ENCODE results near the gene CCNY. TPM values are rescaled to one million over a fixed set of nuclear protein-coding genes. Genes with fewer than 3 reads are reported as not detected.

The CCNY gene
- total and polyA plus RNA-seq, 2 of the 4 experiments (the other 2 are of a cell fraction): 38.0 to 131 TPM

DNA sequence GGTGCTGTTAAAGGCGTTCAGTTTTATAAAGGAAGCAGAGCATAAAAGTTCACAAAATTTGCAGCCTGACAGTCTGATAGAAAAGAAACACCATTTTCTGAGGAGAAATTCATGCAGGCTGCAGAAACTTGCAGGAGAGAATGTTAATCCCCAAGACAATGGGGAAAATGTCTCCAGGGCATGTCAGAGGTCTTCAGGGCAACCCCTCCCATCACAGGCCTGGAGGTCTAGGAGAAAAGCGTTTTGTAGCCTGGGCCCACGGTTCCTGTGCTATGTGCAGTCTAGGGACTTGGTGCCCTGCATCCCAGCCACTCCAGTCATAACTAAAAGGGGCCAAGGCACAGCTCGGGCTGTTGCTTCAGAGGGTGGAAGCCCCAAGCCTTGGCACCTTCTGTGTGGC, 200.5 kb downstream of the CCNY start:
- Histone ChIP-seq H3K9me1 (ENCODE audit: insufficient read depth, low read length) (0 out of 2 replicates have a peak, but pooled peaks cover 11% of the 10 kb centered on the region), H3K18ac (ENCODE audit: low read depth, low read length) (no peak overlapping the region), H3K4me3 (ENCODE audit: insufficient read depth, low read depth, low read length) (no peak overlapping the region), H3K56ac (ENCODE audit: extremely low read depth, insufficient read depth, low read length) (no peak overlapping the region), H3K36me3 (ENCODE audit: control insufficient read depth, insufficient read depth, low read length) (peaks cover 38% of the 10 kb centered on the region), H2BK120ac (ENCODE audit: low read depth, low read length) (no peak overlapping the region), H3K27ac (ENCODE audit: insufficient read depth, low read length) (no peak overlapping the region), H2BK5ac (ENCODE audit: low read depth, low read length, poor library complexity, severe bottlenecking) (no peak overlapping the region), H3K23ac (ENCODE audit: low read depth, low read length) (no peak overlapping the region), H4K20me1 (ENCODE audit: insufficient read depth, low read length) (no peaks in the 10 kb centered on the region), H3K14ac (replicated peaks; ENCODE audit: low read depth, low read length) (no peak overlapping the region), H4K91ac (ENCODE audit: insufficient read depth, low read depth, low read length) (no peak overlapping the region), H2AK9ac (replicated peaks; ENCODE audit: low read depth, low read length, poor library complexity) (no peak overlapping the region), H4K5ac (ENCODE audit: low read depth, low read length) (no peak overlapping the region), H4K8ac (ENCODE audit: low read depth in 2 of 2, low read length in 2 of 2) (no peak overlapping the region), H3K9ac (ENCODE audit: low read depth, low read length) (no peak overlapping the region), H3K79me1 (ENCODE audit: low read depth in 1 of 2, low read length in 2 of 2) (peaks cover 8 to 40% of the 10 kb centered on the region in 2 experiments; a peak in 3 of 4 replicates), H3K27me3 (ENCODE audit: control insufficient read depth, insufficient read depth, low read length) (no peaks in the 10 kb centered on the region), H3K4ac (ENCODE audit: low read depth, low read length) (no peak overlapping the region), H2AK5ac (ENCODE audit: low read depth, low read length) (no peak overlapping the region), H2AFZ (replicated peaks; ENCODE audit: low read length, poor library complexity) (no peak overlapping the region), H3K9me3 (ENCODE audit: control insufficient read depth, insufficient read depth, low read length) (peaks cover 5% of the 10 kb centered on the region; the same call in 1 of the 2 replicates), H2BK20ac (ENCODE audit: low read depth, low read length) (no peak overlapping the region), H2BK15ac (ENCODE audit: low read depth, low read length) (no peak overlapping the region), H3K4me2 (ENCODE audit: low read depth, low read length) (no peak overlapping the region), H3K4me1 (ENCODE audit: control insufficient read depth, insufficient read depth, low read length) (peaks cover 1% of the 10 kb centered on the region; the same call in 1 of the 2 replicates)
- CTCF ChIA-PET: no interaction called here
- in situ Hi-C loops (cut with MboI; ENCODE audit: low sequenced_read_pairs): no loop called here
- ATAC-seq (ENCODE audit: low read depth) (no peak), DNase-seq (no peak)
- POLR2A ChIA-PET (ENCODE audit: unreplicated experiment): no interaction called here
- dilution Hi-C loops (cut with HindIII; ENCODE audit: low sequenced_read_pairs, unreplicated experiment): no loop called here
- TF ChIP-seq FOS (IDR thresholded peaks at IDR 0.05; ENCODE audit: low read depth, low read length) (no peak), RCOR1 (IDR thresholded peaks at IDR 0.05; ENCODE audit: insufficient replicate concordance, low read length) (no peak), POLR2A (IDR thresholded peaks at IDR 0.05; ENCODE audit: low read depth, low read length) (no peak), MAZ (IDR thresholded peaks at IDR 0.05; ENCODE audit: borderline replicate concordance, low read depth, low read length) (no peak), BHLHE40 (IDR thresholded peaks at IDR 0.05; ENCODE audit: low read depth, low read length) (no peak), MAFK (IDR thresholded peaks at IDR 0.05; ENCODE audit: low read depth, low read length) (no peak), SMC3 (IDR thresholded peaks at IDR 0.05; ENCODE audit: low read depth, low read length) (no peak), RFX5 (IDR thresholded peaks at IDR 0.05; ENCODE audit: low read depth, low read length) (no peak), CEBPB (IDR thresholded peaks at IDR 0.05; ENCODE audit: low read depth, low read length) (no peak), CHD1 (IDR thresholded peaks at IDR 0.05; ENCODE audit: low read depth, low read length) (no peak), RAD21 (IDR thresholded peaks at IDR 0.05; ENCODE audit: low read length) (no peak), MXI1 (IDR thresholded peaks at IDR 0.05; ENCODE audit: borderline replicate concordance, low read depth, low read length) (no peak), NFE2L2 (IDR thresholded peaks at IDR 0.05; ENCODE audit: low read depth, low read length) (no peak)
- TF ChIP-seq, protein P1, sequence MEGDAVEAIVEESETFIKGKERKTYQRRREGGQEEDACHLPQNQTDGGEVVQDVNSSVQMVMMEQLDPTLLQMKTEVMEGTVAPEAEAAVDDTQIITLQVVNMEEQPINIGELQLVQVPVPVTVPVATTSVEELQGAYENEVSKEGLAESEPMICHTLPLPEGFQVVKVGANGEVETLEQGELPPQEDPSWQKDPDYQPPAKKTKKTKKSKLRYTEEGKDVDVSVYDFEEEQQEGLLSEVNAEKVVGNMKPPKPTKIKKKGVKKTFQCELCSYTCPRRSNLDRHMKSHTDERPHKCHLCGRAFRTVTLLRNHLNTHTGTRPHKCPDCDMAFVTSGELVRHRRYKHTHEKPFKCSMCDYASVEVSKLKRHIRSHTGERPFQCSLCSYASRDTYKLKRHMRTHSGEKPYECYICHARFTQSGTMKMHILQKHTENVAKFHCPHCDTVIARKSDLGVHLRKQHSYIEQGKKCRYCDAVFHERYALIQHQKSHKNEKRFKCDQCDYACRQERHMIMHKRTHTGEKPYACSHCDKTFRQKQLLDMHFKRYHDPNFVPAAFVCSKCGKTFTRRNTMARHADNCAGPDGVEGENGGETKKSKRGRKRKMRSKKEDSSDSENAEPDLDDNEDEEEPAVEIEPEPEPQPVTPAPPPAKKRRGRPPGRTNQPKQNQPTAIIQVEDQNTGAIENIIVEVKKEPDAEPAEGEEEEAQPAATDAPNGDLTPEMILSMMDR (conservative IDR thresholded peaks at IDR 0.05; ENCODE audit: low read depth, low read length): no peak
- TF ChIP-seq, protein P2, sequence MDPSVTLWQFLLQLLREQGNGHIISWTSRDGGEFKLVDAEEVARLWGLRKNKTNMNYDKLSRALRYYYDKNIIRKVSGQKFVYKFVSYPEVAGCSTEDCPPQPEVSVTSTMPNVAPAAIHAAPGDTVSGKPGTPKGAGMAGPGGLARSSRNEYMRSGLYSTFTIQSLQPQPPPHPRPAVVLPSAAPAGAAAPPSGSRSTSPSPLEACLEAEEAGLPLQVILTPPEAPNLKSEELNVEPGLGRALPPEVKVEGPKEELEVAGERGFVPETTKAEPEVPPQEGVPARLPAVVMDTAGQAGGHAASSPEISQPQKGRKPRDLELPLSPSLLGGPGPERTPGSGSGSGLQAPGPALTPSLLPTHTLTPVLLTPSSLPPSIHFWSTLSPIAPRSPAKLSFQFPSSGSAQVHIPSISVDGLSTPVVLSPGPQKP (IDR thresholded peaks at IDR 0.05; ENCODE audit: borderline replicate concordance, low read depth, low read length): no peak
- TF ChIP-seq, protein P3, sequence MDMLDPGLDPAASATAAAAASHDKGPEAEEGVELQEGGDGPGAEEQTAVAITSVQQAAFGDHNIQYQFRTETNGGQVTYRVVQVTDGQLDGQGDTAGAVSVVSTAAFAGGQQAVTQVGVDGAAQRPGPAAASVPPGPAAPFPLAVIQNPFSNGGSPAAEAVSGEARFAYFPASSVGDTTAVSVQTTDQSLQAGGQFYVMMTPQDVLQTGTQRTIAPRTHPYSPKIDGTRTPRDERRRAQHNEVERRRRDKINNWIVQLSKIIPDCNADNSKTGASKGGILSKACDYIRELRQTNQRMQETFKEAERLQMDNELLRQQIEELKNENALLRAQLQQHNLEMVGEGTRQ (IDR thresholded peaks at IDR 0.05; ENCODE audit: low read depth, low read length): no peak
- 100% methylated on average over 2 of the region's 4 CpGs; no CpG with 5 or more reads in 1 of the 2 experiments for WGBS, 2 experiments (ENCODE audit: extremely low coverage in 2 of 2, insufficient read length in 1 of 2)
- intact Hi-C loops (cut with micrococcal nuclease): no loop called here
- BruUV-seq (replicated peaks): no TSS peak
